ENCODE data around the gene SHISA9.

Gene SHISA9

DNA sequence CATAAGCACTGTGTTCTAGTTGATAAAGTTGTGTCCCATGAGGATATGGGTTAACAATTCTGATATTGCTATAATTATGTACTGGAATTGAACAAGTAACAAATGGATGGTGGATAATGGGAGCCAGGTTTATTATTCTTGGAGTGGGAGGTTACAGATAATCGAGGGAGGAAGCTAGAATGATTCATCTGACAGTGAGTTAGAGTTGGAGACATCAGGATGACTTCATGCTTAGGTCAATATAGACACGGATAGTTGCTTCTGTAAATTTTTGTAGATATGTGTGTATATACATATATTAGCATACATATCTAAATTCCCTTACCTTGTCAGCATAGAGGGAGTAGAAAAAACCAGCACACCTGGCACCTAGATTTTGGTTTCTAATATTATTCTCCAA lies 293.4 kb downstream of the SHISA9 start:
- no peak for DNase-seq

GRCh38 chr16:13203725-13204124 lies 302.3 kb downstream of the SHISA9 start:
- DNase-seq = no peak

DNA sequence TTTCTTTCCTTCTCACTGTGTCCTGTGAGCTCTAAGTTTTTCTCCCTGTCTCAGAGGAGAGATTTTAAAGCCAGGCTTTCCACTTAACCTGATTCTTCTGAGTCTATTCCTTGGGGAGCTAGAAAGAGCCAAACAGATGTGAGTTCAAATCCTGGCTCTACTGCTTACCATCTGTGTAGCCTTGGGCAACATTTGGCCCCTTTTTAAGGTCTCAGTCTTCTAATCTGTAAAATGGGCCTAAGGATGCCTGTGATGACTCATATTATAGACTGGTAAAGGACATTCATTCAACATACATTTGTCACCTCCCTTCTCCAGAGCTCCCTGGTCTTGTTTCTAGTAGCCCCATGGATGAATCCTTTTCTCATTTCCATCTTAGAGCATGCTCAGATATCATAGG lies 304.0 kb downstream of the SHISA9 start:
- no peak for DNase-seq

GRCh38 chr16:13206606-13207005 lies 305.2 kb downstream of the SHISA9 start:
- DNase-seq = no peak

DNA sequence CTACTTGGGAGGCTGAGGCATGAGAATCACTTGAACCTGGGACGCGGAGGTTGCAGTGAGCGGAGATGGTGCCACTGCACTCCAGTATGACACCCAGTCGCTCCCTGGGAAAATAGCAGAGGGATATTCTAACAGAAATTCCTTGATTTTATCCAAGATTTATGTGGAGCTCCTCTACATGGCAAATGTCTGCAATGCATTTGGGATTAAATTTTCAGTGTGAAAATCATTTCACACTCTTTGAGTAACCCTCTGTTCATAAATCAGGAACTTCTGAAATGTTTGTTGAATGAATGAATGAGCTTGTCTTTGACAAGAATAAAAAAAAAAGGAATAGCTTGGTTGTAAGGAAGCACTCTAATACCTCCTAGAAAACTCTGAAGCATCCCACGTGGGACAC lies 305.8 kb downstream of the SHISA9 start:
- DNase-seq = no peak

DNA sequence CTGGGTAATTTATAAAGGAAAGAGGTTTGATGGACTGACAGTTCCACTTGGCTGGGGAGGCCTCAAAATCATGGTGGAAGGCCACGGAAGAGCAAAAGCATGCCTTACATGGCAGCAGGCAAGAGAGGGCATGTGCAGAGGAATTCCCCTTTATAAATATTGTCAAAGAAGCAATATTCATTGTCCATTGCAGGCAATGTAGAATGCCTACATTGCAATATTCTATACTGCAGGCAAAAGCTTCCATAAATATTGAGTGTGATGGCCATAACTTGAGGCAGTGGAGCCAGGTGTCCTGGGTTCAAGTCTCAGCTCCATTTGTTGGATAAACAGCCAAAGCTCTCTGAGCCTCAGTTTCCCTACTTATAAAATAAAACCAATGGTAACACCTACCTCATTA lies 322.3 kb downstream of the SHISA9 start:
- no peak for DNase-seq

- DNase-seq = no peak
These were observed 327.6 kb downstream of the SHISA9 start for GRCh38 chr16:13229039-13229438.

DNA sequence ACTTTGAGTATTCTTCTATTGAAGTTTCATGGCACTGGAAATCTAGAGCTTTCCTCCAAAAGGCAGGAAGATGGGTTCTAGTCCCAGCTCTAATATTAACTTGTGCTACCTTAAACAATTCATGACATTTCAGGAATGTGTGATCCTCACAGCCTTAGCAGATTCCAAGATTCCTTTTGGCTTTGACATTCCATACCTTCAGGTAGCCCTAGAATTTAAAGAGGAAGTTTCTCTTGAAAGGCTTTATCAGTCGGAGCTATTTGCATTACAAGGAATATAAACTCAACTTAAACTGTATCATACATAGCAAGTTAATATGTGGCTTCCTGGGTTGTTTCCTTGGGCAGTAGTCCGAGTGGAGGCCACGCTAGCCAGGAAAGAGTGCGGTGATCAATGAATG lies 330.0 kb downstream of the SHISA9 start:
- DNase-seq = no peak

DNA sequence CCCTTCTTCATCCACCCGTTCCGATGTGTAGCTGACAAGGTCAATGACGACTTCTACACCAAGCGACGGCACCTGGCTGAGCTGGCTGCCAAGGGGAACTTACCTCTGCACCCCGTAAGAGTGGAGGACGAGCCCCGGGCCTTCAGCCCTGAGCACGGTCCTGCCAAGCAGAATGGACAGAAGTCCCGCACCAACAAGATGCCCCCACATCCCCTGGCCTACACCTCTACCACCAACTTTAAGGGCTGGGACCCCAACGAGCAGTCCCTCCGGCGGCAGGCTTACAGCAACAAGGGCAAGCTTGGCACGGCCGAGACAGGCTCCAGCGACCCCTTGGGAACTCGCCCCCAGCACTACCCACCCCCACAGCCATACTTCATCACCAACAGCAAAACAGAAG lies 333.6 kb downstream of the SHISA9 start:
- DNase-seq = no peak

- no peak for DNase-seq
These were observed 334.9 kb downstream of the SHISA9 start for GRCh38 chr16:13236308-13236707.

DNA sequence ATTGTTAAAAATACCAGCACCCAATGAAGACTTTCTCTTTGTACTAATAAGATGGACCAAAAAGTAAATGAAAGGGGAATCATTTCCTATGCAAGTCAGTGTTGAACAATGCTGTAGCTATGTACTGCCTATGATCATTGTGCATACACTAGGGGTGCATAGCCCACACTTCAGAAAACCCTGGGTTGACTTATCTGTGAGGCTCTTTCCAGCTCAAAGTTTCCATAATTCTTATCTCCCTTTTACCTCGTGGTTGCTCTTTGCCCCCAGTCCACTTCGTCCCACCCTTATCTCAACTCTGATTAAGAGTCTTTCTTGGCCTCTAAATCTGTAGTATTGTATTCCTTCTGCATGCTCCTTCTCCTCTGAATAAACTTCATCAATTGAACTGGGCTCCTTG lies 336.8 kb downstream of the SHISA9 start:
- DNase-seq = no peak

- no peak for DNase-seq
These were observed 340.8 kb downstream of the SHISA9 start for GRCh38 chr16:13242201-13242600.

DNA sequence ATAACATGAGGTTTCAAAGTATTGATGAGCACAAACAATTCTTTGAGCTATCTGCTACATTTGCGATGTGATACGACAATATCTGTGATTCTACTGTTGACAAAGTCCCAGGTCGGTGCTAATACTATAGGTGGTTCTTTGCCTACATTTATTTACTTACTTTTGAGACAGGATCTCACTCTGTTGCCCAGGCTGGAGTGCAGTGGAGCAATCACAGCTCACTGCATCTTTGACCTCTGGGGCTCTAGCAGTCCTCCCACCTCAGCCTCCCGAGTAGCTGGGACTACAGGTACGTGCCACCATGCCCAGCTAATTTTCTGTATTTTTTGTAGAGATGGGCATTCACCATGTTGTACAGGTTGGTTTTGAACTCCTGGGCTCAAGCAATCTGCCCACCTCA lies 343.4 kb downstream of the SHISA9 start:
- no peak for DNase-seq

DNA sequence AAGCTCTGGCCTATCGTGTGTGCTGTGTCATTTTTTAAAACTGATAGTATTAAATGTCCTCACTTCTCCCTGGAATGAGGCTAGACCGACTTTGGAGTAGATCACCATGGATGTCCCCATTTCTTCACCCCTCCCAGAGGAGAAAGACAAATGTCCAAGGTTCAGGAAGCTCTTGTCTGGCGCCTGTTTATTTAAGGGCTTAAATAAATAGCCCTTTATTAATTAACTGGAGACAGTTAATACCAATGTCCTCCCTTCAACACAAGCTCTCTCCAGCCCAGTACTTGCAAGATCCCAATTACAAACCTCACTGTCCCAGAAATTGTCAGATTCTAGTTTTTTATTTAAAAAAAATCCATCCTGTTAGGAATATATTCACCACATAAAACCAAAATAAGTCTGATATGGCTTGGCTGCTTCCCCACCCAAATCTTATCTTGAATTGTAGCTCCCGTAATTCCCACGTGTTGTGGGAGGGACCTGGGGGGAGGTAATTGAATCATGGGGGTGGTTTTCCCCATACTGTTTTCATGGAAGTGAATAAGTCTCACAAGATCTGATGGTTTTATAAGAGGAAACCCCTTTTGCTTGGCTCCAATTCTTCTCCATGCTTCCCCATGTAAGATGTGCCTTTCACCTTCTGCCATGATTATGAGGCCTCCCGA lies 344.4 kb downstream of the SHISA9 start:
- DNase-seq = no peak

- no peak for DNase-seq
These were observed 353.7 kb downstream of the SHISA9 start for GRCh38 chr16:13254998-13255614.

DNA sequence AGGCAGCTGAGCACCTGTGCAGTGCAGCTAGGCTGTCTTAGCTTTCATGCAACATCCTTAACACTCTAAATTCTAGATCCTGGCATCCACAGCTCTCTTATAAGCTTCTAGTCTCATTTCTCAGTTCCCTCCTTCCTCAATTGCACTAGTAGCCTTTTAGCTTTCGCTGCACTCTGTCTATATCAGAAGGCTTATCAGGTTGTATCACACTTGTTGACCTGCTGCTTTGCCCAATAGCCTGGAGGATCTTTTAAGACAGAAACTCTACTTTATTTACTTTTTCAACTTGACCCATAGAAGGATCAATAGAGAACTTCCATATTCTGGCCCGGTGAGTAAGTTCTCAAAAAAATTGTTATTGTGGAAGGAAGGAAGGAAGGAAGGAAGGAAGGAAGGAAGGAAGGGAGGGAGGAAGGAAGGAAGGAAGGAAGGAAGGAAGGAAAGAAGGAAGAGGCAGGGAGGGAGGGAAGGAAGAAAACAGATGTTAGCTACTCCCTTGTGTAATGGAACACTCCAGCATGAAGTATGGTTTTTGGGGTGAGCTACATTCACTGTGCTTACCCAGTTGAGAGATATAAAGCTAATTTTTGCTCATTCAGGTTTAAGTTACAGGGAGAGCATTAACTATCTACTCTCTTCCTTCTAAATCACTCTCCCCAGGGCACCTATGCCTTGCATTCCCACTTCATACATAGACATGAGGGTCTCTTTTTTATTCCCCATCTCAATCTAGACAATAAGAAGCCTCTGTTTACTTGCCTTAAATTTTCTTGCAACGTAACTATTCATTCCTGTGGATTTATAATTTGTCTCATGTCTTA lies 361.1 kb downstream of the SHISA9 start:
- no peak for DNase-seq

- DNase-seq = no peak
These were observed 363.6 kb downstream of the SHISA9 start for GRCh38 chr16:13264749-13265552.

- DNase-seq = no peak
These were observed 368.0 kb downstream of the SHISA9 start for GRCh38 chr16:13269359-13269758.

DNA sequence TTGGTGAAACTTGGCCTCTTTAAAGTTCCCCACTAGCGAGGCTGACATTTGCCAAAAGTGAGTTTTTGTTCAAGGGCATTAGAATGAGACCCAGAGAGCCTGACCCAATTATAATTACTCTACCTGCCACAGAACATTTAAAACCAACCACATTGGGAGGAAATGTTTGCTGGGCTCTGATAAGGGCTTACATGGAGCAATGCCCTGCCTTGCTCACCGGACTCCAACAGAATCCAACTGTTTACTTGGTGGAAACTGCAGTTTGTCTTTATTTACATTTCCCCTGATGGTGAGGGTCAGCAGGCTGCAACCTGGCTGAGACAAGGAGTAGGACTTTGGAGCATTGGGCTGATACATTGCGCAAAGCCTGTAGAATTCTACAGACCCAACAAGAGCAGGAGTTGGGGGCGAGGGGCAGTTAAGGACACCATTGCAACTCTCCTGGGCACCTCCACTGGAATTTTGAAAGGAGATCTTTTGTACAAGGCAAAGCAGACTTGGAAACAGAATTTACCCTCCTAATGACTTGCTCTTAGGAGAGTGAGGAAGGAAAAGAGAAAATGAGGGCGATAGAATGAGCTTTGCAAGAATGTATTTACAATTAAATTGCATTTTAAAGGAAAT lies 368.6 kb downstream of the SHISA9 start:
- no peak for DNase-seq

DNA sequence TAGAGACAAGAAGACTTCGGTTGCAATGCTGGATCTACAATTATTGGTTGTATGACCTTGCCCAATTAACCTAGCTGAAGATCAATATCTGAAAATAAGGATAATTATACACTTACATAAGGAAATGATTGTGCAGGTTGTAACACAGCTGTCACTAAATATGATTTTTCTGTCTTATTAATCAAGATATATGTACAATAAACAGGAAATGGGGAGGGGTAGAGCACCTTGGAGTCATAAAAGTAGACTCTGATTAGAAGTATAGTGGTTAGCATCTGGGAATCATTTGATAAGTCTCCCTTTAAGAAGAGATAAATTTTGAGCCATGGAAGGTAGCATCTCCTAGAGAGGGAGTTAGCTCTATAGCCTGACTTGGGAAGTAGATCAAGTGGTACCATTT lies 369.2 kb downstream of the SHISA9 start:
- no peak for DNase-seq

DNA sequence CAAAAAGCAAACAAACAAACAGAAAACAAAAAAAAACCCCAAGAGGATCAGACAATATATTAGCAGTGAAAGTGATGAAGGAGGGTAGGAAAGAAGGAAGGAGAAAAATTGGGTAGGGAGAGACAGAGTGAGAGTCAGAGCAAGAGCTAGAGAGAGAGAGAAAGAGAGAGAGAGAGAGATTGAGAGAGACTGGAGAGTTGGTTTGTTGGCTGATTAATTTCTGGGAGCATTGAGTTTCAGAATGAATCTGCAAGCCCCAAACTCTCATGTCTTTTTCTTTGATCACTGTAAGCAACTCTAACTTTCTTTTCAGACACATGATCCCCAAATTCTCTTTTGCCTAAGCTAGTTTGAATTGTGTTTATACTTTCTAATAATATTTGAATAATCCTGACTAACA lies 388.1 kb downstream of the SHISA9 start:
- DNase-seq = no peak

All from CD4-positive, alpha-beta T cell treated with Interleukin-17A for 4 hours (primary cell).